Stimulated activated CD8-positive, alpha-beta memory T cell treated with anti-CD3 and anti-CD28 coated beads, Interleukin-12 subunit alpha, Interleukin-12 subunit beta, amount 100 ng/mL, for 4 hours (primary cell): ENCODE results near the gene NCKAP1.
"Not testable (repeated sequence)": the region's sequence is repeated elsewhere in the genome, so short reads cannot be mapped to it uniquely, and the experiment has no call there.

Experiments
- DNase-seq: peaks from one replicate; pipeline ENCODE4 v3.0.0-alpha.2; 2020; ENCODE audit warnings: low read depth

The NCKAP1 gene

DNA sequence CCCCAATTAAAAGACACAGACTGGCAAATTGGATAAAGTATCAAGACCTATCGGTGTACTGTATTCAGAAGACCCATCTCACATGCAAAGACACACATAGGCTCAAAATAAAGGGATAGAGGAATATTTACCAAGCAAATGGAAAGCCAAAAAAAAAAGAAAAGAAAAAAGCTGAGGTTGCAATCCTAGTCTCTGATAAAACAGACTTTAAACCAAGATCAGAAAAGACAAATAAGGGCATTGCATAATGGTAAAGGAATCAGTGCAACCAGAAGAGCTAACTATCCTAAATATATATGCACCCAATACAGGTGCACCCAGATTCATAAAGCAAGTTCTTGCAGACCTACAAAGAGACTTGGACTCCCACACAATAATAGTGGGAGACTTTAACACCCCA, 161.6 kb downstream of the NCKAP1 start:
- not testable (repeated sequence) for DNase-seq

DNA sequence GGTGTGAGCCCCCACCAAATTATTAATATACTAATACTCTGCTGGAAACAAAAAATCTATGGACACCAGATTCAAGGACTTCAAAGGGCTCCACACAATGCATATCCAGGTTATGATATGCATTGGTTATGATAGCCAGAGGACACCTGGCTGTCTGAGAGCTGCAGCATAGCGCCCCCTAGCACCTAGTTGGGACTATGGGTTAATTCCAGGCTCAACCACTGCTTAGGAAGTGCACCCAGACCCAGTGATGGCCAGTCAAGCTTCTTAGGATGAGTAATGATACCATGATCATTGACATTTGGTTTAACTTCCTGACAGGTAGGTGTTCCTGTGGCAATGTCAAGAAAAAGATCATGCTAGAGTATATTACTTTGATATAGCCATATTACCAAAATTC, 168.0 kb downstream of the NCKAP1 start:
- DNase-seq, result no peak

DNA sequence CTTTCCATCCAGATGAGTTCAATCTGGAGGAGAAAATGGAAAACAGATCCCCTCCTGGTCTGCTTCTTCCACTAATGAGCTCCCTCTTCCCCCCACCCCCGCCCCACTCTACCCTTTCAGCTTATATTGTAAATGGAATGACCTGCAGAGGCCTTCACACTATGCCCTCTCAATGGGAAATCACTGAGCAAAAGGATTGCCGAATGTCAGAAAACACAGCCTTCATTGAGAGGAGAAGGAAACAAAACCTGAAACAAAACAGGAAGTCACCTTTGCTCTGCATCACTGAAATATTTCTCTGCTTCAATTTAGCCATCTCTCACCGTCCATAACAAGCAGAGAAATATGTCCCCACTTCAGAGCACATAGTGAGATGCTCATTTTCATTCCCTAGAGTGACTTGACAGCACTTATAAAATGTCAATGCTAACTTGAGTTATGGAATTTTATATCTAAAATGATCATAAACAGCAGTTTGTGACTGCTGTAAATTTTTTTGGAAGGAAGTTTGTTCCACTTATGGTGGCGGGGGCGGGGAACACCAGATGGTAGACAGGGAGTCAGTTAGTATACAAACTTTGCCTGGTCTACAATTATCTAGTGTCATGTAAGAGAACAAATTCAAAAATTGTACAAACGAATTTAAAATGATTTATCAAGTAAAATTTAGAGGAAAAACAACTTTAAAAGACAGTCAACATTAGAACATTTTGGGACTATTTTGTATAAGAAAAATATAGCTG, 170.0 kb downstream of the NCKAP1 start:
- no peak for DNase-seq

DNA sequence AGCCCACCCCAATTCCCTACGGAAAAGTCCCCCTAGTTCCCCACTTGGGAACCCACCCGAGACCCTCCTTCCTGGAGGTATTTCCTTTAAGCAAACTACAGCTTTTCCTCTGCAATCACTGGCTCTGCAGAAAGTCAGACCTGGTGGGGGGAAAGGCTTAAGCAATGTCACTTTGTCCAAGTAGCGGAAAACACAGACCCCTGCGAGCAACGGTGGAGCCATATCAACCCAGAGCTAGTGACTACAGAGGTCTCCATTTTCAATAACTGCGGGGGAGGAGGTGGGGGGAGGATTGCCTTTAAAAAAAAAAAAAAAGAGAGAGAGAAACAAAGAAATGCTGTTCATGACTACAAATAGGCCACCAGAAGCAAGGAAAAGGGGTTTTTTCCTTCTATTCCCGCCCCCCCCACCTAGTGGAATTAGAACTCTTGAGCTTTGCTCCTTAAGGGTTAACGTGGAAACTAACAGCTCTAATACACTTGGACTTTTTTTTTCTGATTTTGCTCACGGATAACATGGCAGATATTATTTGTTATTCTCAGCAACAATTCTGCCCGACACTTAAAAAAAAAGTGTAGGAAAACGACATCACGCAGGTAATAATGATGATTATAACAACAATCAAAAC, 170.7 kb downstream of the NCKAP1 start:
- DNase-seq, result no peak

DNA sequence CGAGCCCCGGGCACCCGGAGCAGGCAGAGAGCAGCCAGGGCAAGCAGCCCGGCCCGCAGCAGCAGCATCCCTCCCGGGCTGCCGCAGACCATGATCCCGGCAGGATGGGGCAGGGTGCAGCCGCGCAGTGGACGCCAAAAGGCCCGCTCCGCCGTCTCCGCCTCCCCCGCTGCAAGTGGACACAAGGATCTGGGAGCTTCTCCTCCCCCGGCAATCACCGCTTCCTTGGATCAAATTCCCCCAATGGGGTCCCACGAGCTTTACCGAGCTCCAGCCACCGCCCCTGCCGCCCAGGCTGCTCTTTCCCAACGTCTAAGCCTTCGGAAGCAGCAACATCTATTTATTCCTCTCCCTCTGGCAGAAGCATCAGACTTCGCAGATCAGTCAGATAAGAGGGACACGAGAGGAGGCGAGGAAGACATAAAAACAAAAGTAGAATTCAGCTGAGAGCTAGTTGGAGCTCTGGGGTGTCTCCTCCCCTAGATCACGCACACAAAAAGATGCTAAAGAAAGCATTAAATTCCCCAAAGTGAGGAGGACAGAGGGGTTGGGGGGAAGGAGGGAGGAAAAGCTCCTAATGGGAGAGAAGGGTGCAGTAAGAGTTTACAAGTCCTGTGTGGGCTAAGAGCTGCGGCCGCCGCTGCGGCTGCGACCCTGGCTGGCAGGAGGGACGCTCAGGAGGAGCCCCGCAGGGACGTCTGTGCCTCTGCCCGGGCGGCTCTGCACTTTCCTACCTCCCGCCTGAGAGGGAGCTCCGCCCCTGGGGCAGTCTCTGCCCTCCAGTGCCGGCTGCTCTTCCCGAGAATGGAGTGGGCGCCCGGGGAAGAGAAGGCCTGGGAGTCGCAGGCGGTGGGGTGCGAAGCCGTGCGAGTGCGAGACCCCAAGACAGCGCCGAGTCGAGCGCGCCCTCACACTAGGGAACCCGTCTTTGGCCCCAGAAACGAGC, 171.5 kb downstream of the NCKAP1 start, which contains the start of gene FRZB:
Gene FRZB (minus strand): TSS at position 177 of the 946 bp plus-strand sequence. CDS start 85 bp downstream, at position 92.
- no peak for DNase-seq

DNA sequence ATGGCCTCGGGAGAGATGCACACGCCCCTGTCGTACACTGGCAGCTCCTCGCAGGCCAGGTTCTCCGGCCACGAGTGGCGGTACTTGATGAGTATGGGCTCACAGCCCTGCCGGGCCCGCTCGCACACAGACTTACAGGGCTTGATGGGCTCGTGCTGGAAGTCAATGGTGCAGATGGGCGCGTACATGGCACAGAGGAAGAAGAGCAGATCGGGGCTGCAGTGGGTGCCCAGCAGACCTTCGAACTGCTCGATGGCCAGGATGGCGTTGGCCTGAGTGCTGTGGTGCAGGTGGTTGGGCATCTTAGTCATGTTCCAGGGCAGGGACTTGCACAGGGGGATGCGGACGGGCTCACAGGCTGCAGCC, 172.2 kb downstream of the NCKAP1 start:
- no peak for DNase-seq

DNA sequence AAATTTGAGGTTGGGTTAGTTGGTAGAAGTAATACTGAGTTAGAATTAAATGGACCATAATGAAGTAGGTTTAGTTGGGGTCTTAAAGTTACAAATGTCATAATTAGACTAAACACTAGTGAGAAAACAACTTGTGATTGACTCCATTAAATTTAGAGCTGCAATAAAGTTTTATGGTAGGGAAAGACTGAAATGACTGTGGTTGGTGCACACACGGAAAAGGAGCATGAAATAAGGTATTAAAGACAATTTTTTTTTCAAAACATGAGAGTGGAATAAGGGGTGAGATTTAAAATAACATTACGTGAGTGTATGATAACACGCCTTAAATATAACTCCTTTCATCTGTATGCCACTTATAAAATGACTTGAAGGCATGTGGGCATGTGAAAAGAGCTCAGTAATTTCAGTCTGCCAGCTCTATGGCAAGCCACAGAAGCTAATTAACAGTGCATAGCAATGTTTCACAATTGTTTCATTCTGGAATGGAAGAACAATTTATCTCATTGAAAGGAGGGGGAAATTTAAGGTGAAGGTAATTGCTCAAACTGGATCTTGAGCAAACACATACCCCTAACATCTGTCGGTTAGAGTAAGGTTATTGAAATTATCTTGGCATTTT, 173.2 kb downstream of the NCKAP1 start:
- DNase-seq, result no peak

DNA sequence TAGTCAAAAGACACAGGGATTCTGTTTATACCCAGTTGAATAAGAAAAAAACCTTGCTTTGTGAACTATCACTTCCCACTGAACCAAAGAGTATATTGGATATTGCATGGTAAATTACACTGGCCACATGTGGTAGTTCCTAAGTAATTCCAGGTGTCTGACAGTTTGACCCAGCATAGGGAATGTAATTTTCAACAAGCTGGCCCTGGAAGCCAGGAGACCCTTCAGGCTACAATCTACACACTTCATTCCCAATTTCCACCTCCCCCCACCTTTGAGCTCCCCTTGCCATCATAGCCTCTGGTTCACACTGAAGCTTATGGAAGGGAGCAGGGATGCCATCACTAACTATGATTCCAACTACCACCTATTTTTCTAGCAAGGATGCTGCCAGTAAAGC, 174.6 kb downstream of the NCKAP1 start:
- no peak for DNase-seq

DNA sequence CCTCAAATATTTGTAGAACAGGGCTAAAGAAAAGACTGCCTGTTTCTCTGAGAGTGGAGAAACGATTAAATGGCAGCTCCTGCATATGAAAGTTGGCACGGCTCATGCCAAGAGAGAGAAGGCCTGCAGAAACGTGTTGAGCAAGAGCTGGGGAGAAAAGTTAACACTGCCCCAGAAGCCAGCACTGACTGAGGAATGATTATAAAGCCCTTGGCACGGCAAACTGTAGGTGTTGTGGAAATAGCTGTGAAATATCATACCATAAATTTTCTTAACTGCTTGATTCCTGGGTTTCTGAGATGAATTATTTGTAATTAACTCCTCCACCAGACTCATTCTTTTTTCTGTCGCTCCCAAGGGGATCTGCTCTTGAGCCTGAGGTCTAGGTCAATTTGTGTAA, 176.2 kb downstream of the NCKAP1 start:
- no peak for DNase-seq

DNA sequence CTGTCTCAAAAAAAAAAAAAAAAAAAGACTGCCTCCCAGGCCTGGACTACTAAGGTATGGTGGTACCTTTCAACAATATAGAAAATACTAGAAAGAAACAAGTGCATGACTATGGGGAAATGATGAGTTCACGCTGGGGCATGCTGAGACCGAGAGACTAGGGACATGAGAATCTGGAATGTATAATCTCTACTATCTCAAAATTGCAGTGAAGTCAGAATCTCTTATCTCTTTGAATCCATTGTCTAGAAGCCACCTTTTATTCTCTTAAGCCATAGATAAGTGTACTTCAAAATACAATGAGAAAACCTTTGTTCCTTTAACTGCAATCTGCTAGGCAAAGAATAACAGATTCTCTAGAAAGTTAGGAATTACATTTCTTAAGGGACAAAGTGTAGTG, 177.4 kb downstream of the NCKAP1 start:
- no peak for DNase-seq
